ENCODE results near the gene CMIP. TPM values are rescaled to one million over a fixed set of nuclear protein-coding genes. Genes with fewer than 3 reads are reported as not detected.

CMIP gene
- total RNA-seq, 3 donors from 2014 or later, result 73.3 to 127 (median 79.8) TPM

DNA sequence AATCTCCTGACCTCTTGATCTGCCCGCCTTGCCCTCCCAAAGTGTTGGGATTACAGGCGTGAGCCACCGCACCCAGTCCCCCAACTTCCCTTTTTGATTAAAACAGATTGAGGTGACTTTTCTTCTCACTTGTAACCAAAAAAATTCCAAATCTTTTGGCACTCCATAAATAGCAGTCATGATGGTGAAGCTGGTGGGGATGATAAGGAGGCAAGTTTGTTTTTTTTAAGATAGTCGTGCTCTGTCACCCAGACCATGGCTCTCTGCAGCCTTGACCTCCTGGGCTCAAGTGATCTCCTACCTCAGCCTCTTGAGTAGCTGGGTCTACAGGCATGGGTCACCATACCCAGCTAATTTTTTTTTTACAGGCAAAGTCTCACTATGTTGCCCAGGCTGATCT, 299.8 kb downstream of the CMIP start:
- intact Hi-C loops (cut with DNase I, micrococcal nuclease), result no loop called here
- ATAC-seq (no peak), DNase-seq (no peak)
- Histone ChIP-seq H3K36me3 (ENCODE audit: low read depth) (no peaks in the 10 kb centered on the region), H3K9me3 (no peaks in the 10 kb centered on the region), H3K4me1 (ENCODE audit: low read depth) (no peaks in the 10 kb centered on the region), H3K4me3 (no peak overlapping the region)
- TF ChIP-seq, protein P1, sequence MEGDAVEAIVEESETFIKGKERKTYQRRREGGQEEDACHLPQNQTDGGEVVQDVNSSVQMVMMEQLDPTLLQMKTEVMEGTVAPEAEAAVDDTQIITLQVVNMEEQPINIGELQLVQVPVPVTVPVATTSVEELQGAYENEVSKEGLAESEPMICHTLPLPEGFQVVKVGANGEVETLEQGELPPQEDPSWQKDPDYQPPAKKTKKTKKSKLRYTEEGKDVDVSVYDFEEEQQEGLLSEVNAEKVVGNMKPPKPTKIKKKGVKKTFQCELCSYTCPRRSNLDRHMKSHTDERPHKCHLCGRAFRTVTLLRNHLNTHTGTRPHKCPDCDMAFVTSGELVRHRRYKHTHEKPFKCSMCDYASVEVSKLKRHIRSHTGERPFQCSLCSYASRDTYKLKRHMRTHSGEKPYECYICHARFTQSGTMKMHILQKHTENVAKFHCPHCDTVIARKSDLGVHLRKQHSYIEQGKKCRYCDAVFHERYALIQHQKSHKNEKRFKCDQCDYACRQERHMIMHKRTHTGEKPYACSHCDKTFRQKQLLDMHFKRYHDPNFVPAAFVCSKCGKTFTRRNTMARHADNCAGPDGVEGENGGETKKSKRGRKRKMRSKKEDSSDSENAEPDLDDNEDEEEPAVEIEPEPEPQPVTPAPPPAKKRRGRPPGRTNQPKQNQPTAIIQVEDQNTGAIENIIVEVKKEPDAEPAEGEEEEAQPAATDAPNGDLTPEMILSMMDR (IDR thresholded peaks at IDR 0.05), result no peak

DNA sequence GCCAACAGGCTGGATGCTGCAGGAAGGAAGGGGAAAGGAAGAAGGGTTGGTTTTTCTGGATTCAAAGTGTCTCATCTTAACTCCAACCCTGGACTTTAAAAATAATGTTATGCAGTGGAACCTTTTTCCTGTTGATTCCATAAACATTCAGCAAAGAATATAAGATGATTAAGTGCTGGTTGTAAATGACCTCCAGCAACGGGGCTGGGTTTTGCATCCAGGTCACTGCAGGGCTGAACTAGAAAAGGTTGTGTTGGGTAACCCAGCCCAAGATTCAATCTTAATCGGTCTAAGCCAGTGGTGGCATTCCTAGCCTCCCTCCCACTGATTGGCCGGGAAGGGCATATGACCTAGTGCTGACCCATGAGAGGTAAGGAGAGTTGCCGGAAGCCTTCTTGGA, 300.3 kb downstream of the CMIP start:
- no peaks in the 10 kb centered on the region for H3K9me3 ChIP-seq
- no peaks in the 10 kb centered on the region for H3K36me3 ChIP-seq (ENCODE audit: low read depth)
- ATAC-seq (no peak), DNase-seq (no peak)
- intact Hi-C loops (cut with DNase I, micrococcal nuclease), result no loop called here
- H3K4me3 ChIP-seq, result no peak overlapping the region
- TF ChIP-seq, protein P1 (IDR thresholded peaks at IDR 0.05), result no peak
- no peaks in the 10 kb centered on the region for H3K4me1 ChIP-seq (ENCODE audit: low read depth)

DNA sequence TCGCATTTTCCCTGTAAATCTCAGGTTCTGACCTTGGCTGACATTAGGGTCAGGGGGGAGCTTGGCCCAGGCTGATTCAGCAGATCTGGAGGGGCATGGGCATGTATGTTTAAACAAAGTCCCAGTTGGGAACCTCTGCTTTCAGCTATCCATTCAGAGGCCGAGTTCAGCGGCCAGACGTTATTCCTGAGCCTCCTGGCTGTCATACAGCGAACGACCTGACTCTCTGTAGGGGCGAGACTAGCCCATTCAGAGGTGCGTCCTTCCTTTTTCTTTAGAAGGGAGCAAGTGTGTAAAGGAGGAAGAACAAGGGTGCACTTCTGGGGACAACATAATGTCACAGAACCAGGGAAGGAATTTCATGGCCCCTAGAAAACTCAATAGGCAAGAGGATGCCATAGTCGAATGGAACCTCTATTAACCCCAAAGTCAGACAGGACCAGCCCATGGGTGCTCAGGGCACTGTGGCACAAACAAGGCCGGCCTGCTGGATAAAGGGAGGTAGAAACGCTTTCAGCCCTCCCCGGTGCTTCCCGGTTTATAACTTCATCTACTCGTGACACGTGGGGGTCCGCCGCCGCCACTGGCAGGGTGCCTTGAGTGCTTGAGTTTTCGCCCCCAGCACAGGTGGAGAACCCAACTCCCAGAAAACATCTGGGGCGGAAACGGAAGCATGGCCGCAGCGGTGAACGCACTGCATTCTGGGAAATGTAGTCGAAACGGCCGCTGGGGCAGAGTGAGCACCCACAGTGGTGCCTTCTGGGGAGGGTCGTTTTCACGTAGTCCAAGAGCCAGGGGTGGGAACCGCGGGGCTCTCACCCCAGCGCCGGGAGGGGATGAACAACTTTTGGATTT, 301.3 kb downstream of the CMIP start:
- Histone ChIP-seq H3K4me1 (ENCODE audit: low read depth) (no peaks in the 10 kb centered on the region), H3K36me3 (ENCODE audit: low read depth) (no peaks in the 10 kb centered on the region), H3K4me3 (no peak overlapping the region), H3K9me3 (no peaks in the 10 kb centered on the region)
- peak; percentile 80 to 84 (median 81) for DNase-seq
- intact Hi-C loops (cut with DNase I, micrococcal nuclease), result no loop called here
- peak; percentile 89 for ATAC-seq
- TF ChIP-seq, protein P1 (IDR thresholded peaks at IDR 0.05), result no peak

DNA sequence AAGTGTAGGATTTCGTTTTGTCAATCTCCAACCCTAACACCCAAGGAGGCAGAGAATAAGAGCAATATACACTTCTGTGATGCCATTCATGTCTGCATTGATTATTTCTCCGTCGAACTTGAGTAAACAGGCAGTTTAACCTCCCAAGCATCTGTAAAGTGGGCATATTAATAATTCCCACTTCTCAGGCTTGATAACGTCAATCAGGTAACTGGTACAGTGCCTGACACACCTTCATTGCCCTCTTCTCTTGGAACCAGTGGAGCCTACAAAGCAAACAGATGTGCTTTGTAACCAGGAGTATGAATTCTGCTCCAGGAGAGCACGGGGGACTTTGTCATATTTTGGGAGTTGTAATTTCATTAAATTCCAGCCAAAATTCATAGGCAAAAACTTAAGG, 302.0 kb downstream of the CMIP start:
- TF ChIP-seq, protein P1 (IDR thresholded peaks at IDR 0.05), result no peak
- no peak for DNase-seq
- Histone ChIP-seq H3K9me3 (no peaks in the 10 kb centered on the region), H3K36me3 (ENCODE audit: low read depth) (no peaks in the 10 kb centered on the region), H3K4me1 (ENCODE audit: low read depth) (no peaks in the 10 kb centered on the region), H3K4me3 (no peak overlapping the region)
- no peak for ATAC-seq
- intact Hi-C loops (cut with DNase I, micrococcal nuclease), result no loop called here

DNA sequence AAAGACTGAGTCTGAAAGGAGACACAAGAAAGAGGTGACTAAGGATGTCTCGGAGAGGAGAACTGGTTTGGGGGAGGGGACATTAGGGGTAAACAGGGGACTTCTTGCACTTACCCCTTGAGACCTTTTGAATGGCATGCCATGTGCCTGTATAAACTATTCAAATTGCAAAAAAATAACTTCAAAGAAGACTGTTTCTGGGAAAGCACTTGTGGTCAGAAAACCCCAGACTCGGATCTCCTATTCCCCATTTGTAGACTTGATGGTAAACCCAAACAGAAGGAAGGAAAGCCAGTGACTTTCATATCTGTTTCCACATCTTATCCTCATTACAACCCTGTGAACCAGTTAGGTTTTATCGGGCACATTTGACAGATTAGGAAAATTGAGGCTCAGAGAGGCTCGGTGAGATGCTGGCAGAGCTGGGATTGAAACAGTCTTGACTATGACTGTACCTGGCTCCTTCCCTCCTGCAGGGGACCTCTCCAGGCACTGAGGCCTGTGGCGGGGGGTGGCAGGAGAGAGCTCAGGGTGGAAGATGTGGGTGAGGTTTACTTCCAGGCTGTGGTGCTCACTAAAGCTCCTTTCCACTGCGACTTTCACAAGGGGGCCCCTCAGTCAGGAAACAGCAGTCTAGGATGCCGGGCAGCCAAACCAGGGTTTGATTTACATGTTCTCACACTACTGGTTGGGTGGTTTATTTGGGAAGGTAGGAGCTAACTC, 304.0 kb downstream of the CMIP start:
- DNase-seq (no peak), ATAC-seq (no peak)
- H3K4me1 ChIP-seq (ENCODE audit: low read depth), result no peaks in the 10 kb centered on the region
- no peaks in the 10 kb centered on the region for H3K36me3 ChIP-seq (ENCODE audit: low read depth)
- intact Hi-C loops (cut with DNase I, micrococcal nuclease), result no loop called here
- no peaks in the 10 kb centered on the region for H3K9me3 ChIP-seq
- TF ChIP-seq, protein P1 (IDR thresholded peaks at IDR 0.05), result no peak
- no peak overlapping the region for H3K4me3 ChIP-seq

All from mucosa of descending colon (tissue), 3 donors.